Parathyroid adenoma (tissue), 2 donors: ENCODE measurements around the gene NAA38.

Experiments used
- H2AFZ ChIP-seq: fragments of 300-600 bp; sonication (generic); one replicate; pipeline ENCODE4 v1.7.0; 2017; ENCODE audit warnings: antibody characterized with exemption, mild to moderate bottlenecking
- H3K27ac ChIP-seq: fragments of 300-600 bp; sonication (generic); one replicate; pipeline ENCODE4 v1.7.0; 2017
- H3K27me3 ChIP-seq: fragments of 300-600 bp; sonication (generic); one replicate; pipeline ENCODE4 v1.7.0; 2017; ENCODE audit warnings: low read length; ENCODE audit not compliant: control insufficient read depth, insufficient read depth
- H3K36me3 ChIP-seq: fragments of 300-600 bp; sonication (generic); one replicate; pipeline ENCODE4 v1.7.0; 2017; ENCODE audit warnings: low read length; ENCODE audit not compliant: control insufficient read depth, insufficient read depth
- H3K4me1 ChIP-seq: fragments of 300-600 bp; sonication (generic); one replicate; pipeline ENCODE4 v1.7.0; 2017; ENCODE audit warnings: control low read depth
- H3K4me2 ChIP-seq: fragments of 300-600 bp; sonication (generic); one replicate; pipeline ENCODE4 v1.7.0; 2017; ENCODE audit warnings: low read length
- H3K4me3 ChIP-seq: fragments of 300-600 bp; sonication (generic); one replicate; pipeline ENCODE4 v1.7.0; 2017; ENCODE audit warnings: low read depth, low read length
- H3K79me2 ChIP-seq: fragments of 300-600 bp; sonication (generic); one replicate; pipeline ENCODE4 v1.7.0; 2017; ENCODE audit warnings: control low read depth
- H3K9ac ChIP-seq: fragments of 300-600 bp; sonication (generic); one replicate; pipeline ENCODE4 v1.7.0; 2017; ENCODE audit warnings: mild to moderate bottlenecking
- H3K9me3 ChIP-seq: fragments of 300-600 bp; sonication (generic); one replicate; pipeline ENCODE4 v1.7.0; 2017; ENCODE audit warnings: low read length; ENCODE audit not compliant: control insufficient read depth
- CTCF ChIP-seq: fragments of 300-600 bp; sonication (generic); IDR thresholded peaks from one replicate; pipeline ENCODE4 v1.7.0; 2017; ENCODE audit warnings: antibody characterized with exemption, mild to moderate bottlenecking
- donor health status: primary hyperparathyroidism.

The NAA38 gene

GRCh38 chr17:7844292-7845154, 12.8 kb downstream of the NAA38 start:
- Histone ChIP-seq H2AFZ (peak overlapping the region; percentile 81), H3K27me3 (no peaks in the 10 kb centered on the region), H3K4me3 (peak overlapping the region; percentile 88), H3K9ac (peak overlapping the region; percentile 71), H3K79me2 (peaks cover 3% of the 10 kb centered on the region), H3K4me1 (peaks cover 14% of the 10 kb centered on the region), H3K36me3 (no peaks in the 10 kb centered on the region), H3K27ac (peak overlapping the region; percentile 98), H3K9me3 (no peaks in the 10 kb centered on the region), H3K4me2 (peak overlapping the region; percentile 75)
- no peak for TF ChIP-seq CTCF

- Histone ChIP-seq H3K9ac (peak overlapping the region; percentile 1), H3K4me2 (peak overlapping the region; percentile 75), H3K27me3 (no peaks in the 10 kb centered on the region), H3K36me3 (no peaks in the 10 kb centered on the region), H3K79me2 (peaks cover 5% of the 10 kb centered on the region), H3K27ac (peak overlapping the region; percentile 98), H3K4me1 (peaks cover 19% of the 10 kb centered on the region), H3K9me3 (no peaks in the 10 kb centered on the region), H3K4me3 (peak overlapping the region; percentile 88), H2AFZ (peak overlapping the region; percentile 81)
- no peak for TF ChIP-seq CTCF
Observed at GRCh38 chr17:7843536-7844291, 13.6 kb downstream of the NAA38 start.

- H3K4me1 ChIP-seq, result peaks cover 23% of the 10 kb centered on the region
- H3K9ac ChIP-seq, result peak overlapping the region; percentile 30
- no peak for TF ChIP-seq CTCF
- no peaks in the 10 kb centered on the region for H3K27me3 ChIP-seq
- peak overlapping the region; percentile 98 for H3K27ac ChIP-seq
- H3K4me2 ChIP-seq, result peak overlapping the region; percentile 75
- no peaks in the 10 kb centered on the region for H3K36me3 ChIP-seq
- peak overlapping the region; percentile 3 for H2AFZ ChIP-seq
- peaks cover 5% of the 10 kb centered on the region for H3K79me2 ChIP-seq
- peak overlapping the region; percentile 88 for H3K4me3 ChIP-seq
- H3K9me3 ChIP-seq, result no peaks in the 10 kb centered on the region
Observed at GRCh38 chr17:7843257-7843535, 14.2 kb downstream of the NAA38 start.

- H2AFZ ChIP-seq, result peak overlapping the region; percentile 93
- H3K79me2 ChIP-seq, result peaks cover 5% of the 10 kb centered on the region
- H3K4me2 ChIP-seq, result peak overlapping the region; percentile 75
- H3K27ac ChIP-seq, result peak overlapping the region; percentile 98
- peak overlapping the region; percentile 88 for H3K4me3 ChIP-seq
- no peaks in the 10 kb centered on the region for H3K27me3 ChIP-seq
- H3K9ac ChIP-seq, result peak overlapping the region; percentile 93
- no peaks in the 10 kb centered on the region for H3K9me3 ChIP-seq
- no peaks in the 10 kb centered on the region for H3K36me3 ChIP-seq
- H3K4me1 ChIP-seq, result peaks cover 25% of the 10 kb centered on the region
- no peak for TF ChIP-seq CTCF
Observed at GRCh38 chr17:7842380-7843256, 14.7 kb downstream of the NAA38 start.
